HEK293 (cell line): Measurements from ENCODE around the gene GNLY.

Experiments used
- BCL11A ChIP-seq: fragments of 450-650 bp; formaldehyde crosslinking; IDR thresholded peaks from 2 replicates; pipeline ENCODE4 v1.5.1; 2016; ENCODE audit warnings: low read depth, missing biosample characterization, missing genetic modification characterization
- HOXA7 ChIP-seq: sonication (generic); formaldehyde crosslinking; IDR thresholded peaks from 2 replicates; pipeline ENCODE4 v1.8.1; 2022; ENCODE audit warnings: missing genetic modification reagents, borderline replicate concordance
- RBAK ChIP-seq: fragments of 450-650 bp; formaldehyde crosslinking; IDR thresholded peaks from 2 replicates; pipeline ENCODE4 v1.5.1; 2016; ENCODE audit warnings: missing biosample characterization, missing genetic modification characterization
- SETDB1 ChIP-seq: IDR thresholded peaks from one replicate; pipeline ENCODE4 v1.6.1; 2017; ENCODE audit warnings: mild to moderate bottlenecking, low read length, moderate library complexity, mixed read lengths; ENCODE audit not compliant: insufficient read length
- SP2 ChIP-seq: fragments of 450-650 bp; formaldehyde crosslinking; IDR thresholded peaks from 2 replicates; pipeline ENCODE4 v1.5.1; 2016; ENCODE audit warnings: missing biosample characterization, missing genetic modification characterization
- TRIM28 ChIP-seq: IDR thresholded peaks from 2 replicates; pipeline ENCODE4 v1.6.1; 2011; ENCODE audit warnings: low read length, control low read depth, borderline replicate concordance
- ZBTB21 ChIP-seq: fragments of 450-650 bp; formaldehyde crosslinking; IDR thresholded peaks from 2 replicates; pipeline ENCODE4 v1.5.1; 2017; ENCODE audit warnings: missing biosample characterization, missing genetic modification characterization
- ZFHX2 ChIP-seq: fragments of 450-650 bp; formaldehyde crosslinking; conservative IDR thresholded peaks from 2 replicates; pipeline ENCODE4 v1.5.1; 2016; ENCODE audit warnings: missing biosample characterization, missing genetic modification characterization
- ZFP69B ChIP-seq: fragments of 450-650 bp; formaldehyde crosslinking; IDR thresholded peaks from 2 replicates; pipeline ENCODE4 v1.5.1; 2016; ENCODE audit warnings: missing biosample characterization, missing genetic modification characterization
- ZNF138 ChIP-seq: fragments of 450-650 bp; formaldehyde crosslinking; IDR thresholded peaks from 2 replicates; pipeline ENCODE4 v1.5.1; 2016; ENCODE audit warnings: missing biosample characterization, missing genetic modification characterization, borderline replicate concordance
- ZNF157 ChIP-seq: fragments of 450-650 bp; formaldehyde crosslinking; IDR thresholded peaks from 2 replicates; pipeline ENCODE4 v1.5.1; 2016; ENCODE audit warnings: missing biosample characterization, missing genetic modification characterization
- ZNF19 ChIP-seq: fragments of 450-650 bp; formaldehyde crosslinking; IDR thresholded peaks from 2 replicates; pipeline ENCODE4; 2016; ENCODE audit warnings: missing biosample characterization, missing genetic modification characterization, low read depth
- ZNF211 ChIP-seq: fragments of 450-650 bp; formaldehyde crosslinking; IDR thresholded peaks from 2 replicates; pipeline ENCODE4 v1.5.1; 2016; ENCODE audit warnings: low read depth, missing biosample characterization, missing genetic modification characterization
- ZNF214 ChIP-seq: fragments of 450-650 bp; formaldehyde crosslinking; IDR thresholded peaks from 2 replicates; pipeline ENCODE4 v1.5.1; 2017; ENCODE audit warnings: missing biosample characterization, mild to moderate bottlenecking, missing genetic modification characterization, borderline replicate concordance
- ZNF223 ChIP-seq: fragments of 450-650 bp; formaldehyde crosslinking; IDR thresholded peaks from 2 replicates; pipeline ENCODE4 v1.5.1; 2016; ENCODE audit warnings: missing biosample characterization, missing genetic modification characterization
- ZNF24 ChIP-seq: fragments of 450-650 bp; formaldehyde crosslinking; IDR thresholded peaks from 2 replicates; pipeline ENCODE4 v1.5.1; 2016; ENCODE audit warnings: missing biosample characterization, missing genetic modification characterization
- ZNF266 ChIP-seq: fragments of 450-650 bp; formaldehyde crosslinking; IDR thresholded peaks from 2 replicates; pipeline ENCODE4 v1.5.1; 2016; ENCODE audit warnings: missing biosample characterization, missing genetic modification characterization, low read depth
- ZNF350 ChIP-seq: fragments of 450-650 bp; formaldehyde crosslinking; IDR thresholded peaks from 2 replicates; pipeline ENCODE4 v1.5.0; 2017; ENCODE audit warnings: missing biosample characterization, mild to moderate bottlenecking, missing genetic modification characterization
- ZNF366 ChIP-seq: fragments of 450-650 bp; formaldehyde crosslinking; conservative IDR thresholded peaks from 2 replicates; pipeline ENCODE4 v1.5.1; 2016; ENCODE audit warnings: missing biosample characterization, missing genetic modification characterization
- ZNF394 ChIP-seq: fragments of 450-650 bp; formaldehyde crosslinking; IDR thresholded peaks from 2 replicates; pipeline ENCODE4 v1.5.1; 2016; ENCODE audit warnings: missing biosample characterization, missing genetic modification characterization, mild to moderate bottlenecking, moderate library complexity, borderline replicate concordance
- ZNF555 ChIP-seq: fragments of 450-650 bp; formaldehyde crosslinking; conservative IDR thresholded peaks from 2 replicates; pipeline ENCODE4 v1.5.1; 2017; ENCODE audit warnings: missing biosample characterization, mild to moderate bottlenecking, missing genetic modification characterization, inconsistent platforms
- ZNF560 ChIP-seq: fragments of 450-650 bp; formaldehyde crosslinking; IDR thresholded peaks from 2 replicates; pipeline ENCODE4 v1.5.1; 2017; ENCODE audit warnings: missing biosample characterization, missing genetic modification characterization, borderline replicate concordance
- ZNF585B ChIP-seq: fragments of 450-650 bp; formaldehyde crosslinking; IDR thresholded peaks from 2 replicates; pipeline ENCODE4 v1.5.1; 2016; ENCODE audit warnings: missing biosample characterization, missing genetic modification characterization
- ZNF596 ChIP-seq: fragments of 450-650 bp; IDR thresholded peaks from 2 replicates; pipeline ENCODE4 v1.5.0; 2018; ENCODE audit warnings: missing biosample characterization, mild to moderate bottlenecking, missing genetic modification characterization, moderate library complexity
- ZNF837 ChIP-seq: fragments of 450-650 bp; formaldehyde crosslinking; IDR thresholded peaks from 2 replicates; pipeline ENCODE4 v1.5.1; 2016; ENCODE audit warnings: missing biosample characterization, missing genetic modification characterization
- ZSCAN16 ChIP-seq: fragments of 450-650 bp; formaldehyde crosslinking; IDR thresholded peaks from 2 replicates; pipeline ENCODE4 v1.5.1; 2016; ENCODE audit warnings: missing biosample characterization, missing genetic modification characterization
- ZSCAN23 ChIP-seq: fragments of 450-650 bp; formaldehyde crosslinking; IDR thresholded peaks from 2 replicates; pipeline ENCODE4 v1.5.1; 2016; ENCODE audit warnings: missing biosample characterization, missing genetic modification characterization
- TF ChIP-seq, protein P1 (sequence below): sonication (generic); formaldehyde crosslinking; IDR thresholded peaks from 2 replicates; pipeline ENCODE4 v1.8.1; 2022; ENCODE audit warnings: mild to moderate bottlenecking, moderate library complexity, missing genetic modification reagents
- TF ChIP-seq, protein P2 (sequence below): fragments of 450-650 bp; formaldehyde crosslinking; IDR thresholded peaks from 2 replicates; pipeline ENCODE4 v1.5.1; 2016; ENCODE audit warnings: missing biosample characterization, missing genetic modification characterization
- TF ChIP-seq, protein P3 (sequence below): fragments of 450-650 bp; formaldehyde crosslinking; IDR thresholded peaks from 2 replicates; pipeline ENCODE4 v1.5.1; 2017; ENCODE audit warnings: missing biosample characterization, missing genetic modification characterization
- TF ChIP-seq, protein P4 (sequence below): fragments of 450-650 bp; formaldehyde crosslinking; IDR thresholded peaks from 2 replicates; pipeline ENCODE4 v1.5.1; 2016; ENCODE audit warnings: missing biosample characterization, missing genetic modification characterization, borderline replicate concordance
- TF ChIP-seq, protein P5 (sequence below): fragments of 450-650 bp; formaldehyde crosslinking; IDR thresholded peaks from 2 replicates; pipeline ENCODE4 v1.5.1; 2017; ENCODE audit warnings: missing biosample characterization, missing genetic modification characterization

The GNLY gene

DNA sequence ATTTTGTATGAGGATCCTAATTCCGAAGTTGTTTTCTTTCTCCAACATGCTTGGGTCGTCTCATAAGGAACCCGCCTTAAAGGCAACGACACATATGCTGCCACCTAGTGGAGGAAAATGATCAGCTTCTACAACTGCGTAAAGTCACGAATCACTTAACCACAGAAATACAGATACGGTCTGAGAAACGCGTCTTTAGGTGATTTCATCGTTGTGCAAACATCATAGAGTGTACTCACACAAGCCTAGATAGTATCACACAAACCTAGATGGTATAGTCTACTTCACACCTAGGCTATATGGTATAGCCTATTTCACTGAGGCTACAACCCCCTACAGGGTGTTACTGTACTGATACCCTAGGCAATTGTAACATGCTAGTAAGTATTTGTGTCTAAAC is 13.1 kb downstream of the GNLY start (continued):
- TF ChIP-seq ZNF214 (tag by site-specific recombination) (no peak), ZSCAN16 (no peak), ZNF19 (tag by site-specific recombination) (no peak), SP2 (tag by site-specific recombination) (no peak), ZFP69B (tag by site-specific recombination) (peak; percentile 42; the same call in 1 of the 2 replicates), ZNF560 (tag by site-specific recombination) (no peak), TRIM28 (peak; percentile 68; the same call in 1 of the 2 replicates), ZNF394 (tag by site-specific recombination) (peak; percentile 45; the same call in 1 of the 2 replicates), ZNF837 (tag by site-specific recombination) (no peak), ZNF211 (tag by site-specific recombination) (peak; percentile 90), ZNF138 (tag by site-specific recombination) (no peak), ZNF24 (tag by site-specific recombination) (peak; percentile 78), HOXA7 (CRISPR knock-in tag) (no peak), ZNF555 (tag by site-specific recombination) (no peak), ZNF596 (tag by site-specific recombination) (no peak), ZNF157 (no peak), ZNF266 (tag by site-specific recombination) (no peak), ZFHX2 (tag by site-specific recombination) (no peak), ZBTB21 (tag by site-specific recombination) (0 out of 2 replicates have a peak, but pooled peaks have one; percentile 37), ZSCAN23 (tag by site-specific recombination) (0 out of 2 replicates have a peak, but pooled peaks have one; percentile 22), ZNF366 (tag by site-specific recombination) (peak; percentile 74), ZNF585B (tag by site-specific recombination) (no peak), RBAK (tag by site-specific recombination) (no peak), ZNF223 (tag by site-specific recombination) (no peak), SETDB1 (no peak), BCL11A (tag by site-specific recombination) (no peak), ZNF350 (tag by site-specific recombination) (no peak)
- TF ChIP-seq, protein P1, sequence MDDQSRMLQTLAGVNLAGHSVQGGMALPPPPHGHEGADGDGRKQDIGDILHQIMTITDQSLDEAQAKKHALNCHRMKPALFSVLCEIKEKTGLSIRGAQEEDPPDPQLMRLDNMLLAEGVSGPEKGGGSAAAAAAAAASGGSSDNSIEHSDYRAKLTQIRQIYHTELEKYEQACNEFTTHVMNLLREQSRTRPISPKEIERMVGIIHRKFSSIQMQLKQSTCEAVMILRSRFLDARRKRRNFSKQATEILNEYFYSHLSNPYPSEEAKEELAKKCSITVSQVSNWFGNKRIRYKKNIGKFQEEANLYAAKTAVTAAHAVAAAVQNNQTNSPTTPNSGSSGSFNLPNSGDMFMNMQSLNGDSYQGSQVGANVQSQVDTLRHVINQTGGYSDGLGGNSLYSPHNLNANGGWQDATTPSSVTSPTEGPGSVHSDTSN (CRISPR knock-in tag) = no peak
- TF ChIP-seq, protein P2, sequence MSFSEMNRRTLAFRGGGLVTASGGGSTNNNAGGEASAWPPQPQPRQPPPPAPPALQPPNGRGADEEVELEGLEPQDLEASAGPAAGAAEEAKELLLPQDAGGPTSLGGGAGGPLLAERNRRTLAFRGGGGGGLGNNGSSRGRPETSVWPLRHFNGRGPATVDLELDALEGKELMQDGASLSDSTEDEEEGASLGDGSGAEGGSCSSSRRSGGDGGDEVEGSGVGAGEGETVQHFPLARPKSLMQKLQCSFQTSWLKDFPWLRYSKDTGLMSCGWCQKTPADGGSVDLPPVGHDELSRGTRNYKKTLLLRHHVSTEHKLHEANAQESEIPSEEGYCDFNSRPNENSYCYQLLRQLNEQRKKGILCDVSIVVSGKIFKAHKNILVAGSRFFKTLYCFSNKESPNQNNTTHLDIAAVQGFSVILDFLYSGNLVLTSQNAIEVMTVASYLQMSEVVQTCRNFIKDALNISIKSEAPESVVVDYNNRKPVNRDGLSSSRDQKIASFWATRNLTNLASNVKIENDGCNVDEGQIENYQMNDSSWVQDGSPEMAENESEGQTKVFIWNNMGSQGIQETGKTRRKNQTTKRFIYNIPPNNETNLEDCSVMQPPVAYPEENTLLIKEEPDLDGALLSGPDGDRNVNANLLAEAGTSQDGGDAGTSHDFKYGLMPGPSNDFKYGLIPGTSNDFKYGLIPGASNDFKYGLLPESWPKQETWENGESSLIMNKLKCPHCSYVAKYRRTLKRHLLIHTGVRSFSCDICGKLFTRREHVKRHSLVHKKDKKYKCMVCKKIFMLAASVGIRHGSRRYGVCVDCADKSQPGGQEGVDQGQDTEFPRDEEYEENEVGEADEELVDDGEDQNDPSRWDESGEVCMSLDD = no peak
- TF ChIP-seq, protein P3, sequence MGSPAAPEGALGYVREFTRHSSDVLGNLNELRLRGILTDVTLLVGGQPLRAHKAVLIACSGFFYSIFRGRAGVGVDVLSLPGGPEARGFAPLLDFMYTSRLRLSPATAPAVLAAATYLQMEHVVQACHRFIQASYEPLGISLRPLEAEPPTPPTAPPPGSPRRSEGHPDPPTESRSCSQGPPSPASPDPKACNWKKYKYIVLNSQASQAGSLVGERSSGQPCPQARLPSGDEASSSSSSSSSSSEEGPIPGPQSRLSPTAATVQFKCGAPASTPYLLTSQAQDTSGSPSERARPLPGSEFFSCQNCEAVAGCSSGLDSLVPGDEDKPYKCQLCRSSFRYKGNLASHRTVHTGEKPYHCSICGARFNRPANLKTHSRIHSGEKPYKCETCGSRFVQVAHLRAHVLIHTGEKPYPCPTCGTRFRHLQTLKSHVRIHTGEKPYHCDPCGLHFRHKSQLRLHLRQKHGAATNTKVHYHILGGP (tag by site-specific recombination) = no peak
- TF ChIP-seq, protein P4, sequence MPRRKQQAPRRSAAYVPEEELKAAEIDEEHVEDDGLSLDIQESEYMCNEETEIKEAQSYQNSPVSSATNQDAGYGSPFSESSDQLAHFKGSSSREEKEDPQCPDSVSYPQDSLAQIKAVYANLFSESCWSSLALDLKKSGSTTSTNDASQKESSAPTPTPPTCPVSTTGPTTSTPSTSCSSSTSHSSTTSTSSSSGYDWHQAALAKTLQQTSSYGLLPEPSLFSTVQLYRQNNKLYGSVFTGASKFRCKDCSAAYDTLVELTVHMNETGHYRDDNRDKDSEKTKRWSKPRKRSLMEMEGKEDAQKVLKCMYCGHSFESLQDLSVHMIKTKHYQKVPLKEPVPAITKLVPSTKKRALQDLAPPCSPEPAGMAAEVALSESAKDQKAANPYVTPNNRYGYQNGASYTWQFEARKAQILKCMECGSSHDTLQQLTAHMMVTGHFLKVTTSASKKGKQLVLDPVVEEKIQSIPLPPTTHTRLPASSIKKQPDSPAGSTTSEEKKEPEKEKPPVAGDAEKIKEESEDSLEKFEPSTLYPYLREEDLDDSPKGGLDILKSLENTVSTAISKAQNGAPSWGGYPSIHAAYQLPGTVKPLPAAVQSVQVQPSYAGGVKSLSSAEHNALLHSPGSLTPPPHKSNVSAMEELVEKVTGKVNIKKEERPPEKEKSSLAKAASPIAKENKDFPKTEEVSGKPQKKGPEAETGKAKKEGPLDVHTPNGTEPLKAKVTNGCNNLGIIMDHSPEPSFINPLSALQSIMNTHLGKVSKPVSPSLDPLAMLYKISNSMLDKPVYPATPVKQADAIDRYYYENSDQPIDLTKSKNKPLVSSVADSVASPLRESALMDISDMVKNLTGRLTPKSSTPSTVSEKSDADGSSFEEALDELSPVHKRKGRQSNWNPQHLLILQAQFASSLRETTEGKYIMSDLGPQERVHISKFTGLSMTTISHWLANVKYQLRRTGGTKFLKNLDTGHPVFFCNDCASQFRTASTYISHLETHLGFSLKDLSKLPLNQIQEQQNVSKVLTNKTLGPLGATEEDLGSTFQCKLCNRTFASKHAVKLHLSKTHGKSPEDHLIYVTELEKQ (tag by site-specific recombination) = no peak
- TF ChIP-seq, protein P5, sequence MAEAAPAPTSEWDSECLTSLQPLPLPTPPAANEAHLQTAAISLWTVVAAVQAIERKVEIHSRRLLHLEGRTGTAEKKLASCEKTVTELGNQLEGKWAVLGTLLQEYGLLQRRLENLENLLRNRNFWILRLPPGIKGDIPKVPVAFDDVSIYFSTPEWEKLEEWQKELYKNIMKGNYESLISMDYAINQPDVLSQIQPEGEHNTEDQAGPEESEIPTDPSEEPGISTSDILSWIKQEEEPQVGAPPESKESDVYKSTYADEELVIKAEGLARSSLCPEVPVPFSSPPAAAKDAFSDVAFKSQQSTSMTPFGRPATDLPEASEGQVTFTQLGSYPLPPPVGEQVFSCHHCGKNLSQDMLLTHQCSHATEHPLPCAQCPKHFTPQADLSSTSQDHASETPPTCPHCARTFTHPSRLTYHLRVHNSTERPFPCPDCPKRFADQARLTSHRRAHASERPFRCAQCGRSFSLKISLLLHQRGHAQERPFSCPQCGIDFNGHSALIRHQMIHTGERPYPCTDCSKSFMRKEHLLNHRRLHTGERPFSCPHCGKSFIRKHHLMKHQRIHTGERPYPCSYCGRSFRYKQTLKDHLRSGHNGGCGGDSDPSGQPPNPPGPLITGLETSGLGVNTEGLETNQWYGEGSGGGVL (tag by site-specific recombination) = no peak
